Transverse colon (tissue), 4 donors: ENCODE measurements around the gene SLC9A4. TPM values are rescaled to one million over a fixed set of nuclear protein-coding genes. Genes with fewer than 3 reads are reported as not detected.
A peak's percentile ranks its signal among the peaks of the same experiment; 100 is the strongest.

Experiments
- DNase-seq: peaks from one replicate; pipeline ENCODE4 v3.0.0-alpha.2; 2019
- H3K27ac ChIP-seq, 4 donors: fragments of 200-600 bp; sonication (generic); 2 replicates each; pipeline ENCODE4 v1.5.1; 2016 to 2018; ENCODE audit warnings: inconsistent platforms in 4 of 4
- H3K27me3 ChIP-seq: fragments of 200-600 bp; sonication (generic); 2 replicates; pipeline ENCODE4 v1.5.1; 2017; ENCODE audit warnings: inconsistent platforms
- H3K36me3 ChIP-seq, 4 donors: fragments of 200-600 bp; sonication (generic); 2 replicates each; pipeline ENCODE4 v1.5.1; 2017 to 2019; ENCODE audit warnings: inconsistent platforms in 4 of 4
- H3K4me1 ChIP-seq, 4 donors: fragments of 200-600 bp; sonication (generic); 2 replicates each; pipeline ENCODE4 v1.5.1; 2017 to 2020; ENCODE audit warnings: inconsistent platforms in 4 of 4
- H3K4me3 ChIP-seq, 4 donors: fragments of 200-600 bp; sonication (generic); 1 replicate in 1 of 4; 2 replicates in 3 of 4; pipeline versions ENCODE4 v1.5.1 to v1.6.1; 2017 to 2019; ENCODE audit warnings: inconsistent platforms in 4 of 4
- H3K9me3 ChIP-seq, 2 donors: fragments of 200-600 bp; sonication (generic); 2 replicates each; pipeline ENCODE4 v1.5.1; 2017 to 2019; ENCODE audit warnings: inconsistent platforms in 2 of 2
- CTCF ChIP-seq, 5 experiments: fragments of 200-600 bp in 3 of 5; fragments of 450-650 bp in 2 of 5; sonication (generic) in 3 of 5; IDR thresholded peaks; 1 replicate in 2 of 5; 2 replicates in 3 of 5; pipeline ENCODE4 v1.5.1; 2016 to 2017; ENCODE audit warnings: antibody characterized with exemption in 5 of 5, inconsistent platforms in 3 of 5, mild to moderate bottlenecking in 2 of 5, moderate library complexity in 1 of 5
- EP300 ChIP-seq: sonication (generic); formaldehyde crosslinking; IDR thresholded peaks from one replicate; pipeline ENCODE4 v1.6.1; 2017; ENCODE audit warnings: antibody characterized with exemption, low read depth
- POLR2A ChIP-seq: fragments of 450-650 bp; IDR thresholded peaks from one replicate; pipeline ENCODE4 v1.6.1; 2016; ENCODE audit warnings: antibody characterized with exemption, mild to moderate bottlenecking, moderate library complexity
- POLR2AphosphoS5 ChIP-seq, 3 donors: sonication (generic); formaldehyde crosslinking; IDR thresholded peaks; one replicate each; pipeline ENCODE4 v1.6.1; 2016; ENCODE audit warnings: antibody characterized with exemption in 3 of 3
- WGBS, 2 donors: methylation state at CpG; one replicate each; pipeline ENCODE4 v1.1.5; 2018; ENCODE audit warnings: low coverage in 1 of 2; 5-methylcytosine and 5-hydroxymethylcytosine counted together
- in situ Hi-C, 4 donors: fragments of 200-750 bp; cut with MboI; loops; one replicate each; pipeline versions ENCODE4 v1.15.0 to v1.15.1; 2017; ENCODE audit warnings: low sequenced_read_pairs in 3 of 4, low pct_ligation_motif_present in 1 of 4, low pct_unique_long_range_greater_than_20kb in 1 of 4
- intact Hi-C: fragments of 100-400 bp; cut with DNase I; formaldehyde crosslinking; loops from one replicate; pipeline ENCODE4 v1.15.1; 2023; ENCODE audit warnings: low total_unique reads
- total RNA-seq, 4 donors: library from RNA; depleted of rRNA; stranded (reverse); fragments of >200 nt; gene quantifications; one replicate each; pipeline ENCODE4 v1.1.0, GENCODE V29; 2016

Gene SLC9A4
- total RNA-seq, 4 donors from 2014 or later: not detected

- peaks cover 0 to 9% (median 2%) of the 10 kb centered on the region in 4 donors for H3K4me1 ChIP-seq
- no peak for DNase-seq
- H3K27me3 ChIP-seq: no peaks in the 10 kb centered on the region
- no peak overlapping the region for H3K27ac ChIP-seq
- H3K9me3 ChIP-seq: peaks cover 0 to 3% of the 10 kb centered on the region in 2 donors
- H3K36me3 ChIP-seq: no peaks in the 10 kb centered on the region
- intact Hi-C loops: no loop called here
- 77 to 84% methylated on average over 2 of the region's 2 CpGs for WGBS, 2 donors
- TF ChIP-seq POLR2AphosphoS5 (IDR thresholded peaks at IDR 0.05) (no peak), EP300 (no peak), POLR2A (no peak), CTCF (IDR thresholded peaks at IDR 0.05) (no peak)
- in situ Hi-C loops: no loop called here
- no peak overlapping the region for H3K4me3 ChIP-seq
Measured at GRCh38 chr2:102498414-102498813, 25.4 kb downstream of the SLC9A4 start.

GRCh38 chr2:102499558-102499957 is 26.5 kb downstream of the SLC9A4 start:
- Histone ChIP-seq H3K4me3 (no peak overlapping the region), H3K27me3 (no peaks in the 10 kb centered on the region), H3K27ac (peak overlapping the region in 1 of 4 donors; percentile 0), H3K4me1 (peaks cover 0 to 10% (median 3%) of the 10 kb centered on the region in 4 donors), H3K36me3 (no peaks in the 10 kb centered on the region), H3K9me3 (peaks cover 0 to 3% of the 10 kb centered on the region in 2 donors)
- DNase-seq: no peak
- intact Hi-C loops (no loop called here), in situ Hi-C loops (no loop called here)
- TF ChIP-seq POLR2AphosphoS5 (IDR thresholded peaks at IDR 0.05) (no peak), CTCF (IDR thresholded peaks at IDR 0.05) (no peak), EP300 (no peak), POLR2A (no peak)
- WGBS, 2 donors: 61 to 70% methylated on average over 1 of the region's 1 CpG

DNA sequence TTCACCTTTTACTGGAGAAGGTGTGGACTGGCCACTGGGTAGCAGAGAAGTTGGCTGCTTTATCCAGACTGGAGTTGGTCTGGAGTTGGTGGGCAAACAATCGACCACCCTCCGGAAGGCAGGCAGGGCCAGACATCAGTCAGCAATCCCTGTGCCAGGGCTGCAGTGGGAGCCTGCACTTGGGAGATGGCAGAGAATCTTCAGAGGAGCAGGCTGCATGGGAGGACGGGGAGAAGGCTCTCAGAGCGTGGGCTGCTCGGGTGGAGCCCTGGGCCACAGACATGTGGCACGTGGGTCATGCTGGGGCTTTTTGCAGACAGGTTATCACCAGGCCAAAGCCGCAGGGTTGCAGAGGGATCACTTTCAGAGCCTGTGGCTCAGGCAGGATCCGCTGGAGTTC is 29.6 kb downstream of the SLC9A4 start:
- Histone ChIP-seq H3K27me3 (no peaks in the 10 kb centered on the region), H3K4me1 (peaks cover 0 to 12% (median 4%) of the 10 kb centered on the region in 4 donors), H3K36me3 (no peaks in the 10 kb centered on the region), H3K27ac (no peak overlapping the region), H3K4me3 (no peak overlapping the region), H3K9me3 (no peaks in the 10 kb centered on the region)
- intact Hi-C loops: no loop called here
- 91% methylated on average over 8 of the region's 8 CpGs; no CpG with 5 or more reads in 1 of the 2 donors for WGBS, 2 donors
- TF ChIP-seq POLR2A (no peak), EP300 (no peak), POLR2AphosphoS5 (IDR thresholded peaks at IDR 0.05) (no peak), CTCF (IDR thresholded peaks at IDR 0.05) (no peak)
- in situ Hi-C loops: no loop called here
- DNase-seq: no peak

DNA sequence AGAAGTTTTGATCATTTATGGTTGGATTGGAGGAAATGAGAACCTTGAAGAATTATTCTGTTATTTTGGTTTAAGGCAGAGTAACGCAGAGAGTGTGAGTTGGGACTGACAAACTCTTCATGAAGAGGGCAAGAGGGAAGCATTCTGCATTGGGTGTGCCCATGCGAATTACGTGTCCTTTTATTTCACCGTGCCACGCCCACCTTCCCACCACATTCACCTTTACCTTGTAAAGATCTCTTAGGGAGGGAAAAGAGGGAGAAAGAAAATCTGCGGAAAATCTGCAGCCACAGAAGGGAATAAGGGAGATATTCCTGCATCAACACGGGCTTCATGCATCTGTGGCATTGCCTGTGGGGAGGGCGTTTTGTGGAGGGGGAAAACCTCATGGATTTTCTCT is 31.8 kb downstream of the SLC9A4 start:
- Histone ChIP-seq H3K9me3 (no peaks in the 10 kb centered on the region), H3K4me1 (peaks cover 0 to 6% (median 3%) of the 10 kb centered on the region in 4 donors), H3K27me3 (no peaks in the 10 kb centered on the region), H3K4me3 (peak overlapping the region in 2 of 4 donors; percentile 5 to 7), H3K36me3 (no peaks in the 10 kb centered on the region), H3K27ac (peak overlapping the region in 1 of 4 donors; percentile 70)
- in situ Hi-C loops: no loop called here
- TF ChIP-seq CTCF (IDR thresholded peaks at IDR 0.05) (no peak), POLR2AphosphoS5 (IDR thresholded peaks at IDR 0.05) (no peak), EP300 (no peak)
- WGBS, 2 donors: 25 to 56% methylated on average over 8 of the region's 8 CpGs
- peak; percentile 64 for DNase-seq
- intact Hi-C loops: no loop called here
